Measurements from ENCODE around the gene PDSS2.
"Not testable (repeated sequence)": the region's sequence is repeated elsewhere in the genome, so short reads cannot be mapped to it uniquely, and the experiment has no call there.

DNA sequence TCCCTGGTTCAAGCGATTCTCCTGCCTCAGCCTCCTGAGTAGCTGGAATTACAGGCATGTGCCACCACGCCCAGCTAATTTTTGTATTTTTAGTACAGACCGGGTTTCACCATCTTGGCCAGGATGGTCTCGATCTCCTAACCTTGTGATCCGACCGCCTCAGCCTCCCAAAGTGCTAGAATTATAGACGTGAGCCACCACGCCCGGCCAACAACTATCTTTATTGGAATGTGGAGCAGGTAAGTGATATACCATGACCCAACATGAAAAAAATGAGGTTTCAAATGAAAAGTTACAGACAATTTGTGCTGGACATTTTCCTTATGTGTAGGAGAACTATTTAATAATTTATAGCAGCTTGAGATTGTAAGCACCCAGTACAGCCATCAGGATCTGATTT is 340.8 kb downstream of the PDSS2 start:
- TF ChIP-seq, protein P1, sequence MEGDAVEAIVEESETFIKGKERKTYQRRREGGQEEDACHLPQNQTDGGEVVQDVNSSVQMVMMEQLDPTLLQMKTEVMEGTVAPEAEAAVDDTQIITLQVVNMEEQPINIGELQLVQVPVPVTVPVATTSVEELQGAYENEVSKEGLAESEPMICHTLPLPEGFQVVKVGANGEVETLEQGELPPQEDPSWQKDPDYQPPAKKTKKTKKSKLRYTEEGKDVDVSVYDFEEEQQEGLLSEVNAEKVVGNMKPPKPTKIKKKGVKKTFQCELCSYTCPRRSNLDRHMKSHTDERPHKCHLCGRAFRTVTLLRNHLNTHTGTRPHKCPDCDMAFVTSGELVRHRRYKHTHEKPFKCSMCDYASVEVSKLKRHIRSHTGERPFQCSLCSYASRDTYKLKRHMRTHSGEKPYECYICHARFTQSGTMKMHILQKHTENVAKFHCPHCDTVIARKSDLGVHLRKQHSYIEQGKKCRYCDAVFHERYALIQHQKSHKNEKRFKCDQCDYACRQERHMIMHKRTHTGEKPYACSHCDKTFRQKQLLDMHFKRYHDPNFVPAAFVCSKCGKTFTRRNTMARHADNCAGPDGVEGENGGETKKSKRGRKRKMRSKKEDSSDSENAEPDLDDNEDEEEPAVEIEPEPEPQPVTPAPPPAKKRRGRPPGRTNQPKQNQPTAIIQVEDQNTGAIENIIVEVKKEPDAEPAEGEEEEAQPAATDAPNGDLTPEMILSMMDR (IDR thresholded peaks at IDR 0.05; ENCODE audit: borderline replicate concordance, extremely low read depth, low read length, poor library complexity, severe bottlenecking) = not testable (repeated sequence)
- not testable (repeated sequence) for TF ChIP-seq EZH2 (IDR thresholded peaks at IDR 0.05; ENCODE audit: borderline replicate concordance, low read depth, low read length, severe bottlenecking)
